Stimulated activated CD4-positive, alpha-beta T cell treated with anti-CD3 and anti-CD28 coated beads, Interleukin-15, amount 100 ng/mL, for 1 hour (primary cell): ENCODE data around the gene REC8.

Experiments
- DNase-seq, 2 donors: peaks; one replicate each; pipeline ENCODE4 v3.0.0-alpha.2; 2020; ENCODE audit warnings: low read depth in 1 of 2, low spot score in 1 of 2

The REC8 gene

DNA sequence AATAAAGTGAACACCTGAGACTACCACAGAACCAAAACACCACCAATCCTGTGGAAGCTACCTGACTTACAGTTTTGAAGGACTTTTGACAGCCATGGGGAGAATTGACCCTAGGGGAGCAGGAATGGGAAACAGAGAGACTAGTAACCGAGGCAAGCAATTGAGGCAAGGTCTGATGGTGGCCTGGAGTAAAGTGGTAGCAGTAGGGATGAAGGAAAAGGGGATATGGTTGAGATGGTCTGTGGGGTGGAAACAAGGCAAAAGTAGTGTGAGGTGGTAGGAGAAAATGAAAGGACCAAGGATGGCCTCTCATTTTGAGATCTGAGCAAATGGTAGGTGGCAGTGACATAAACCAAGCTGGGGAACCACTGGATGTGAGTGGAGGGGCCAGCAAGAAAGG is 15.0 kb upstream of the REC8 start:
- no peak for DNase-seq

DNA sequence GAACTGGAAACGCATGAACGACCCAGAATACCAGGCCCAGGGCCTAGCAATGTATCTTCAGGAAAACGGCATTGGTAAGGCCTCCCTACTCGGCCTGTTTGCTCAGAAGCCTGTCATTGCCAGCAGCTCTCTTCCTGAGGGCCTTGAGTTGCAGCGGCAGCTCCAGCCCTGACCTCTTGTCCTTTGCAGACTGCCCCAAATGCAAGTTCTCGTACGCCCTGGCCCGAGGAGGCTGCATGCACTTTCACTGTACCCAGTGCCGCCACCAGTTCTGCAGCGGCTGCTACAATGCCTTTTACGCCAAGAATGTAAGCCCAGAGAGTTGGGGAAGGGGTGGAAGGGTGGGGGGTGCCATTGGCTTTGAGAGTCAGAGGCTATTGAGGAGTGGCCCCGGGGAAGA is 14.5 kb upstream of the REC8 start:
- no peak for DNase-seq

DNA sequence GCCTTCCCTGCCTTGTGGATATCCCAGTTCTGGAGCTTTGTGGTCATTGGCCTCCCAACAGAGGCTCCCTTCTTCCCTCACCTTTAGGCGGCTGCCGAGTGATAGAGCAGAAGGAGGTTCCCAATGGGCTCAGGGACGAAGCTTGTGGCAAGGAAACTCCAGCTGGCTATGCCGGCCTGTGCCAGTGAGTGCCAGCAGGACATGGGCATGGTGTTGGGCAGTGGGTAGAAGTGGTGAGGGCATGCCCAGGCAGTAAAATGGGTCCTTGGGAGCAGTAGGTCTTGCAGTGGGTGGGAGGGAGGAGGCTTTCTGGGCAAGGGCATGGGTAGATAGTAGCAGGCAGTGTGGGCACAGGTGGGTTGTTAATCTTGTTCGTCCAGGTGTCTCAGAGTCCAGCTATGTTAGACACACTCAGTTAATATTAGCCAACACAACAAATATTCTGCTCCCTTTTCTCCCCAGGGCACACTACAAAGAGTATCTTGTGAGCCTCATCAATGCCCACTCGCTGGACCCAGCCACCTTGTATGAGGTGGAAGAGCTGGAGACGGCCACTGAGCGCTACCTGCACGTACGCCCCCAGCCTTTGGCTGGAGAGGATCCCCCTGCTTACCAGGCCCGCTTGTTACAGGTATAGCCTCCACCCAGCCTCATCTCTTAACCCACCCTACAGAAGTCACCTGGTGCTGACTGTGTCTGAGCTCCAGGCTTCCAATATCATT is 11.9 kb upstream of the REC8 start:
- DNase-seq: no peak

GRCh38 chr14:24160499-24160849 is 11.4 kb upstream of the REC8 start:
- no peak for DNase-seq

DNA sequence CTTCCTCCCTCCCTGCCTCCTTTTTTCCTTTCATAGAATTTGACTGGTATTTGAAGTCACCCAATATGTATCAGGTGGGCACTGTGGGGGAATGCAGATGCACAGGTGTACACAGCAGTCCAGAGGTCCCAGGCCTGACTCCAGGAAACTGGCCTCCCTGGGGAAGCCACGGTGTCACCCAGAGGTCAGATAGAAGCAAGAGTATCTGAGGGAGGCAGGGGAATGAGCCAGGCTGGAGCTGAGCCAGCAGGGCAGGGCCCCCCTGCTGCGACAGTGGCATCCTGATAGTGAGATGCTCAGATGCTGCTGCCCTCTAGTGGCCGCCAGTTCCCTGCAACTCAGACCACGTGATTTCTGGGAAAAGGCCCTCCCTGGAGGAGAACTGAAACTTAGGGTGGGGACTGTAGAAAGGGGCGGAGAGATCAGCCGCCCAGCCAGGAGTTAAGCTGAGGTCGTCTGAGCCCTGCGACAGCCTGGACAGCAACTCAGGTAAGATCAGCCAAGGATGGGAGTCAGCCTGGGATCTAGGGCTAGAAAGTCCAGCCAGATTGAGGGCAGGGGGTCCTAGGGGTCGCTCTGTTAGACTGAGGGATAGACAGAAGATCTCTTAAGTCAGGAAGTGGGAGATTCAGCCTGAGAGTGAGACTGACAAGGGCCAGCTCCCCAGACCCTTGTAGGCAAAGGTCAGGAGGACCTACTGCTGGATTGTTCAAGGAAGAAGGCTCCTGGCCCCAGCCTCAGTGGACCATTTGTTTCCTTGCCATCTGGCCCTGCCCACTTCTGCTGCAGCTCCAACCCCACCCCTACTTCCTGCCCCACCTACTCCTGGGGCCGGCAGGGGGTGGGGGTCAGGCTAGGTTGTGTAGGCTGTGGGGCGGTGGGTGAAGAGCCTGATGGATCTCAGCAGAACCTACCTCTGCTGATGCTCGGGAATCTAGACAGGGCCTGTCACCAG is 10.8 kb upstream of the REC8 start, which contains the start of gene IRF9:
Gene IRF9, plus strand, starts transcription at position 416 of the 955 bp plus-strand sequence. CDS start 880 bp downstream, outside the sequence.
- peak; percentile 95 to 96 for DNase-seq

DNA sequence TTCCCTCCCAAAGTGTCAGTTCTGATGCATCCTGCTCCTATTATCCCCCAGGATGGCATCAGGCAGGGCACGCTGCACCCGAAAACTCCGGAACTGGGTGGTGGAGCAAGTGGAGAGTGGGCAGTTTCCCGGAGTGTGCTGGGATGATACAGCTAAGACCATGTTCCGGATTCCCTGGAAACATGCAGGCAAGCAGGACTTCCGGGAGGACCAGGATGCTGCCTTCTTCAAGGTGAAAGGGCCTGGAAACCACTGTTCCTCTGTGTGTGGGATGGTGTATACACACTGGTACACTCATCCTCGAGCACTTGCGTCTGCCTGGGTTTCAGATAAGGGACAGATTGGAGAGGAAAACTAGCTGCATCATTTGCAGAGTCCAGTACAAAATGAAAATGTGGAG is 9.8 kb upstream of the REC8 start:
- no peak for DNase-seq

GRCh38 chr14:24164518-24164991 is 7.3 kb upstream of the REC8 start:
- no peak for DNase-seq

DNA sequence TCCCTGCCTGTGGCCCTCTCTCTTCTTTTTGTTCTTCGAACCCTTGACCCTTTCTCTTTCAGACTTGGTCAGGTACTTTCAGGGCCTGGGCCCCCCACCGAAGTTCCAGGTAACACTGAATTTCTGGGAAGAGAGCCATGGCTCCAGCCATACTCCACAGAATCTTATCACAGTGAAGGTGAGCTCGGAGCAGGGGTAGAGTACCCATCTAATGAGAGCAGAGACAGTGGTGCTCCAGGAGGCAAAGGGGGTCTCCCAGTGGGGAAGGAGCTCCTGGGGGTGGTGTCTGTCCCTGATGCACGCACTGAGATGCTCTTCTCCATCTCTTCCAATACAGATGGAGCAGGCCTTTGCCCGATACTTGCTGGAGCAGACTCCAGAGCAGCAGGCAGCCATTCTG is 6.1 kb upstream of the REC8 start:
- DNase-seq: no peak

GRCh38 chr14:24167469-24168114 is 4.3 kb upstream of the REC8 start:
- no peak for DNase-seq

DNA sequence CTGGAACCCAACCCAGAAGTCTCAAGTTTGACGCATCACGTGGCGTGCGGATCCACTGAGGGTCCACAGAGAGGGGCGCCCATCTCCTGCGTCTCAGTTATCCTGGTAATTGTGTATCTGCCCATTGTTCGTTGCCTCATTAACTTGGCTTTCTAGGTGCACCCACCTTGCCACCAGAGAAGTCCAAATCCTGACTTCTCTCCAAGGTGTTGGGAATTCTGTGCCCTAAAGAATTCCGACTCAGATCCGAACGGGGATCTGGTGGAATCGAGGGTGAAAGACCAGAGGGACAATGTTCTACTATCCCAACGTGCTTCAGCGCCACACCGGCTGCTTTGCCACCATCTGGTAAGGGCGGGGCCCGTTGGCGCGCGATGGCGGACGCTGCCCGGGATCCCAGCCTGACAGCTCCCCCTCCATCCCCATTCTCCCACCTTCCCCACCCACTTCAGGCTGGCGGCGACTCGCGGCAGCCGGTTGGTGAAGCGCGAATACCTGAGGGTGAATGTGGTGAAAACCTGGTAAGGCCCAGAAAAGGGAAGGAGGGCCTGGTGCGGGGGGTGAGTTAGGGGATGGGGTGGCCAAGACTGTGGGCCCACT is 481 bp downstream of the REC8 start:
- DNase-seq: no peak

DNA sequence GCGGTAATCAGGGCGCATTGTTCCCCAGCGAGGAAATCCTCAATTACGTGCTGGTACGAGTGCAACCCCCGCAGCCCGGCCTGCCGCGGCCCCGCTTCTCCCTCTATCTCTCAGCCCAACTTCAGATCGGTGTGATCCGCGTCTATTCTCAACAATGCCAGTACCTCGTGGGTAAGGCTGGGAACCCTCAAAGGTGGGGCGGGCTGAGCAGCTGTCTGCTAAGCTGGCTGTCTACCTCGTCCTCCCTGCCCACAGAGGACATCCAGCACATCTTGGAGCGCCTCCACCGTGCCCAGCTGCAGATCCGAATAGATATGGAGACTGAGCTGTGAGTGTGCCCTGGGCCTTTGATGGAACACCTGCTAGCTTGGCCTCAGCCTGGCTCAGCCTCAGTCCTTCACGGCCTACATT is 996 bp downstream of the REC8 start:
- DNase-seq: no peak

GRCh38 chr14:24176599-24176998 is 4.7 kb downstream of the REC8 start:
- DNase-seq: no peak

GRCh38 chr14:24177041-24177825 is 5.4 kb downstream of the REC8 start:
- DNase-seq: no peak

DNA sequence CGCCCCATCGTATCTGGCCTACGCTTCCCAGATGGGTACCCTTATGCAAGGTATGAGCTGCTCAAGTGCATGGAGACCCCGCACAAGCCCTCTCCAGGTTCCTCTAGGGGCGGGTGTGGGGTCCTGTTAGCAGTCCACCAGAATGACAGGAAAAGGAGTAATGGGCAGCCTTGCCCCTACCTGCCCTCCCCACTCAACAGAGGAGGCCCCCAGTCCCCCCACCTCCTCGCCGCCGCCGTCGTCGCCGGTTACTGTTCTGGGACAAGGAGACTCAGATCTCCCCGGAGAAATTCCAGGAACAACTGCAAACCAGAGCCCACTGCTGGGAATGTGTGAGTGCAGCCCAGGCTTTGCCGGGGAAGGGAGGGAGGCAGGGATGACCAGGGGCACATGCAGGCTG is 6.0 kb downstream of the REC8 start:
- DNase-seq: no peak

DNA sequence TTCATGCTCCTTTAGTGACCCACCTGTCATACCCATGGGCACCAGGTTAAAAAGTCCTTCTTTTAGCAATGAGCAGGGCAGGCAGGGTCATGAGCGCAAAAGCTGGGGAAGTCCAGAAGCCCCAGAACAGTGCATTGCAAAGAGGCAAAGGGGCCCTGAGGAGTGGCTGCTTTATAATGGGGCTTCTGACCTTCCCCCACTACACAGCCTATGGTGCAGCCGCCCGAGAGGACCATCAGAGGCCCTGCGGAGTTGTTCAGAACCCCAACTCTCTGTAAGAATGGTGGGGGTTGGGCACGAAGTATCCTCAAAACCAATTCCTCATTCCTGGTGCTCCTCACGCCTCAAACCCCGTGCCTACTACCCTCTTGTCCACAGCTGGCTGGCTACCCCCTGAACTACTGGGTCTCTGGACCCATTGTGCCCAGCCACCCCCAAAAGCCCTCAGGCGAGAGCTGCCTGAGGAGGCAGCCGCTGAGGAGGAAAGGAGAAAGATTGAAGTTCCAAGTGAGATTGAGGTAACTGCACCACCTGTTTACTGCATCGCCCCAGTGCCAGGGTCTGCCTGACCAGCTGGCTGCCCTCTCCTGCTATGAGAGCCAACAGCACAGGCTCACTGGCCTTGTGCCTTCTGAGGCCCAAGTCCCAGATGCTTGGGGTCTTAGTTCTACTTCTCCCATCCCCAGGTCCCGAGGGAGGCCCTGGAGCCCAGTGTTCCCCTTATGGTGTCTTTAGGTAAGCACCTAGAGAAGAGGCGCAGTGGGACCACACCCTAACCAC is 6.7 kb downstream of the REC8 start:
- no peak for DNase-seq

DNA sequence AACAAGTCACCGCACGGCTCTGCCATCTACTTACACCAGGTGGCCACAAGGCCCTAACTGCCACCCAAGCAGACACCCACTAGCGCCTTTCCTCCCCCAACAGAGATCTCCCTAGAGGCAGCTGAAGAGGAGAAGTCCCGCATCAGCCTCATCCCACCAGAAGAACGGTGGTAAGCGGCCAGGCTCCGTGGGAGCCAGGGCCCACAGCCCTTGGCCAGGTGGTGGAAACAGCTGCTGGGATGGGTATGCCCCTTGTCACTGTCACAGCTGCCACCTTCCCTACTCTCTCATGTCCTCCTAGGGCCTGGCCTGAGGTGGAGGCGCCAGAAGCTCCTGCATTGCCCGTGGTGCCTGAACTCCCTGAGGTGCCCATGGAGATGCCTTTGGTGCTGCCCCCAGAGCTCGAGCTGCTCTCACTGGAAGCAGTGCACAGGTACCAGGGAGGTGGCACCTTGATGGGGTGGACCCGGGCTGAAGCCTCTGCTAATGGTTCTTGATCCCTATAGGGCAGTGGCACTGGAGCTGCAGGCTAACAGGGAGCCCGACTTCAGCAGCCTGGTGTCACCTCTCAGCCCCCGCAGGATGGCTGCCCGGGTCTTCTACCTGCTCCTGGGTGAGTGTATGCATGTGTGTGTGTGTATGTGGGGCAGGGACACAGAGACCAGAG is 7.5 kb downstream of the REC8 start:
- no peak for DNase-seq

GRCh38 chr14:24179961-24180796 is 8.3 kb downstream of the REC8 start:
- DNase-seq: no peak

DNA sequence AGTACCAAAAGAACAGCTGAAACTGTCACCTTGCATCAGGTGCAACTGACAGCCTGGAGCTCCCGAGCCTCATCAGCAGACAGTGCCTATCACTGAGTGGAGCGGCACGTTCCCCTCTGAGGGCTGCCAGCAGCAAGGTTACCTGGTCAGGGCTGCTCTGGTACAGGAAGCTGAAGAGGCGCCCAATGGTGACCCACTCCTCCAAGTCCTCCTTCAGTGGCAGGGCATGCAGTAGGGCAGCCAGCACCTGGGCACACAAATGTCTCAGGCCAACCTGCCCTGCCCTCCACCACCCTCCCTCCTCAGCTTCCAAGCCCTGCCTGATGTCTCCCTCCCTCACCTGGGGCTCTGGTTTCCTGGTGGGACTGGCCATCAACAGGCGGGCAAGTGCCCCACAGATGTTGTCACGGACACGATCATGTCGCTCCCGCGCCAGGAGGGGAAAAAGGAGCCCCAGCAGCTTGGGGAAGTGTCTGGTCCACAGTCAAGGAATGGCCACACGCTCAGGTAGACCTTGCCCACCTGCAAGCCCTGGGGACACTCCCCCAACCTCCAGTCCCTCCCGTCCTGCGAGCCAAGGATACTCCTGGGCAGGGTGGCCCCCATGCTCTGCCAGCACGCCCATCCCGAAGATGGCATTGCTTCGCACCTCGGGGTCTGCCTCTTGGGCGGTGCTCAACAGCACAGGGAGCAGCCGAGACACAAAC is 9.6 kb downstream of the REC8 start:
- no peak for DNase-seq
